ENCODE results near the gene SPTLC2.
A peak's percentile ranks its signal among the peaks of the same experiment; 100 is the strongest.

SPTLC2 gene

GRCh38 chr14:77508876-77509275, 107.6 kb downstream of the SPTLC2 start:
- no peak overlapping the region for H3K4me3 ChIP-seq (ENCODE audit: low read depth, low read length)
- TF ChIP-seq, protein P1, sequence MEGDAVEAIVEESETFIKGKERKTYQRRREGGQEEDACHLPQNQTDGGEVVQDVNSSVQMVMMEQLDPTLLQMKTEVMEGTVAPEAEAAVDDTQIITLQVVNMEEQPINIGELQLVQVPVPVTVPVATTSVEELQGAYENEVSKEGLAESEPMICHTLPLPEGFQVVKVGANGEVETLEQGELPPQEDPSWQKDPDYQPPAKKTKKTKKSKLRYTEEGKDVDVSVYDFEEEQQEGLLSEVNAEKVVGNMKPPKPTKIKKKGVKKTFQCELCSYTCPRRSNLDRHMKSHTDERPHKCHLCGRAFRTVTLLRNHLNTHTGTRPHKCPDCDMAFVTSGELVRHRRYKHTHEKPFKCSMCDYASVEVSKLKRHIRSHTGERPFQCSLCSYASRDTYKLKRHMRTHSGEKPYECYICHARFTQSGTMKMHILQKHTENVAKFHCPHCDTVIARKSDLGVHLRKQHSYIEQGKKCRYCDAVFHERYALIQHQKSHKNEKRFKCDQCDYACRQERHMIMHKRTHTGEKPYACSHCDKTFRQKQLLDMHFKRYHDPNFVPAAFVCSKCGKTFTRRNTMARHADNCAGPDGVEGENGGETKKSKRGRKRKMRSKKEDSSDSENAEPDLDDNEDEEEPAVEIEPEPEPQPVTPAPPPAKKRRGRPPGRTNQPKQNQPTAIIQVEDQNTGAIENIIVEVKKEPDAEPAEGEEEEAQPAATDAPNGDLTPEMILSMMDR (IDR thresholded peaks at IDR 0.05; ENCODE audit: low read depth, low read length, missing control alignments): no peak
- DNase-seq (ENCODE audit: low read depth): no peak

DNA sequence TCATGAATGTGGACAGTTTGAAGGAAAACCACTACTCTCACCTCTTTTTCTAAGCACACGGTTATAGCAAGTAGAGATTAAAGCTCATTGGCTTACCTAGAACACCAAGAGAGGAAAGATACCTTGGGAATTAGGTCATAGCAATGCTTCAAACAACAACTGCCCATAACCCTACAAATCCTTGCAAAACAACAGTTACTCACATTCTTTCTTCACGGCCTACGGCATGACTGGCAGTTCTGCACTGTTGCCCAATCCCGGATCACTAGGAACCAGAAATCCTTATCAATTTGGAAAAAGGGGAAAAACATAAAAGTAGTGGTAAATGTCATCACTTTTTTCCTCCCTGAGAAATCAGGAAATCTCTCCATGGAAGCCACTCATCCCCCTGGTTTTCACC, 108.2 kb downstream of the SPTLC2 start:
- H3K4me3 ChIP-seq (ENCODE audit: low read depth, low read length): no peak overlapping the region
- TF ChIP-seq, protein P1 (IDR thresholded peaks at IDR 0.05; ENCODE audit: low read depth, low read length, missing control alignments): no peak
- DNase-seq (ENCODE audit: low read depth): no peak

GRCh38 chr14:77507762-77508161, 108.7 kb downstream of the SPTLC2 start:
- no peak overlapping the region for H3K4me3 ChIP-seq (ENCODE audit: low read depth, low read length)
- TF ChIP-seq, protein P1 (IDR thresholded peaks at IDR 0.05; ENCODE audit: low read depth, low read length, missing control alignments): no peak
- no peak for DNase-seq (ENCODE audit: low read depth)

- TF ChIP-seq, protein P1 (IDR thresholded peaks at IDR 0.05; ENCODE audit: low read depth, low read length, missing control alignments): no peak
- H3K4me3 ChIP-seq (ENCODE audit: low read depth, low read length): no peak overlapping the region
- no peak for DNase-seq (ENCODE audit: low read depth)
These were observed 111.4 kb downstream of the SPTLC2 start for GRCh38 chr14:77505031-77505430.

GRCh38 chr14:77503138-77503537, 113.3 kb downstream of the SPTLC2 start:
- no peak for DNase-seq (ENCODE audit: low read depth)
- H3K4me3 ChIP-seq (ENCODE audit: low read depth, low read length): no peak overlapping the region
- TF ChIP-seq, protein P1 (IDR thresholded peaks at IDR 0.05; ENCODE audit: low read depth, low read length, missing control alignments): no peak

DNA sequence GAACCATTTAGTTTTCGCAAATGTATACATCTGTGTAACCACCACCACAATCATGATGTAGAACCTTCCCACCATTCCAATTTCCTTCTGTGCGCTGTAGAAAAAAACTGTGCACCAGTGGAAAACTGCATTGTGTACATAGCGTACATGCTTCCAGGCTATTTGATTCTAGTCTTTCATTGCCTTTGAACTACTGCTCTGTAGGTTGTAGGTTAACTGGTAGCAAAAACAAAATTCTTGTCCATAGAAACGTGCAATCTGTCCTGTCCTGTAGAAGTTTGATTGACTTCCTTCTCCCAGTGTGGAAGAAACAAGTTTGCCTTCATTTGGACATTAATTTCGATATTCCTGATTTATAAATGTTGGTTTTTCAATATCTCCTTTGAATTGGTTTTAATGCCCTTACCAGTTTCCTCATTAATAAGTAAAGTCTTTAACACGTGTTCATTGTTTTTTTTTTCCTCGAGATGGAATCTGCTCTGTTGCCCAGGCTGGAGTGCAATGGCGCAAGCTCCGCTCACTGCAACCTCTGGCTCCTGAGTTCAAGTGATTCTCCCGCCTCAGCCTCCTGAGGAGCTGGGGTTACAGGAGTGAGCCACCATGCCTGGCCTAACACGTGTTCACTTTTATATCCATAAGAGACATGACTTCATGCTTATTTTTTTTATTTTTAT, 114.2 kb downstream of the SPTLC2 start:
- no peak overlapping the region for H3K4me3 ChIP-seq (ENCODE audit: low read depth, low read length)
- TF ChIP-seq, protein P1 (IDR thresholded peaks at IDR 0.05; ENCODE audit: low read depth, low read length, missing control alignments): no peak
- DNase-seq (ENCODE audit: low read depth): no peak

DNA sequence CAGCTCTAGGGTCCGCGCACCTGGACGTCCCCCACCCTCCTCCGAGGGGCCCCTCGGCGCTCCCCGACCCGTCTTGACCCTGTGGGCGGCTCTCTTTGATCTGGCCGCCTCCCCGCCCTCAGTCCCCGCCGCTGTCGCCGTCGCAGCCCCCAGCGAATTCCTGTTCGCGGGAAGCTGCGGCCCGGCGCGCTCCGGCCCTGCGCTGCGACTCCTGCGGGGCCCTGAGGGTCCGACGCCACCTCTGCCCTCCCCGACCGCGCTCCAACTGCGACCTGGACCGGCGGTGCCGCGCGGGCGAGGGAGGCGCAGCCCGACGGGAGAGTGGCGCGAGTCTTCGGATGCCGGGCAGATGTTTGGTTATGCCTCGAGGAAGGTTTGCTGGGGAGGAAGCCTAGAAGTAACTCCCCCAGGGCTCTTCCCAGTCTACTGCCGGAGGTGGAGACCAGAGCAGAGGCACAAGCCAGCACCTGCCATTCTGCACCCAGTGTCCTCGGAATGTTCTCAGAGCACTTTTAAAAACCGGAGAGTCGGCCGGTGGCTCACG, 117.4 kb downstream of the SPTLC2 start:
- H3K4me3 ChIP-seq (ENCODE audit: low read depth, low read length): peak overlapping the region; percentile 59
- TF ChIP-seq, protein P1 (IDR thresholded peaks at IDR 0.05; ENCODE audit: low read depth, low read length, missing control alignments): no peak
- DNase-seq (ENCODE audit: low read depth): no peak
